Measurements from ENCODE around the gene CCDC126.

The CCDC126 gene

GRCh38 chr7:23594879-23595604 is 2.1 kb upstream of the CCDC126 start:
- Histone ChIP-seq H3K4me1 (ENCODE audit: control insufficient read depth in 2 of 2, insufficient read depth in 2 of 2, low read length in 2 of 2) (peaks cover 10 to 14% of the 10 kb centered on the region in 2 donors), H3K4me3 (ENCODE audit: low read length in 2 of 2) (no peak overlapping the region), H3K36me3 (ENCODE audit: control insufficient read depth in 2 of 2, insufficient read depth in 2 of 2, low read length in 2 of 2) (no peaks in the 10 kb centered on the region), H3K27ac (ENCODE audit: low read depth in 2 of 2, low read length in 2 of 2) (no peak overlapping the region), H3K27me3 (ENCODE audit: control insufficient read depth in 2 of 2, insufficient read depth in 2 of 2, low read length in 2 of 2) (no peaks in the 10 kb centered on the region), H3K9me3 (ENCODE audit: control insufficient read depth in 2 of 2, low read length in 2 of 2) (no peaks in the 10 kb centered on the region), H3K9ac (ENCODE audit: low read depth in 1 of 2, low read length in 2 of 2) (no peak overlapping the region)

DNA sequence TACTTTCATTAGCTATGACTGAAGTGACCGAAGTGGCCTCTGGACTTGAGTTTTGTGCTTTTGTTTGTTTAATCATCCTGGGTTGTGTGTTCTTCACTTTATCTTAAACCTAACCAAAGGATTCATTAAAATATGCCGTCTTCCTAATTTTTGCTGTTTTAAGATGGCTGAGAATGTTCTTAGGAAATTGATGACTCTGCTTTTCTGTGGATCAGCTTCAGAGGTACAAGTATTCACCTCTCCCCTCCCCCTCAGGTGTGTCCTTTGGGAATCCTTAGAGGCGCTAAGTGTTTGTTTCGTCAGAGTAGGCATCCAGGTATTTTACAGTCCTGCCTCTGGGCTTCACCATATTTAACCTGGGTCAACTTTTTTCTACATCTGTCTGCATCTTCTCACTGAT is 1.1 kb downstream of the CCDC126 start:
- Histone ChIP-seq H3K9ac (ENCODE audit: low read depth in 1 of 2, low read length in 2 of 2) (peak overlapping the region; percentile 83 to 91), H3K4me1 (ENCODE audit: control insufficient read depth in 2 of 2, insufficient read depth in 2 of 2, low read length in 2 of 2) (peaks cover 10 to 14% of the 10 kb centered on the region in 2 donors), H3K4me3 (ENCODE audit: low read length in 2 of 2) (peak overlapping the region; percentile 86 to 96), H3K27me3 (ENCODE audit: control insufficient read depth in 2 of 2, insufficient read depth in 2 of 2, low read length in 2 of 2) (no peaks in the 10 kb centered on the region), H3K36me3 (ENCODE audit: control insufficient read depth in 2 of 2, insufficient read depth in 2 of 2, low read length in 2 of 2) (no peaks in the 10 kb centered on the region), H3K9me3 (ENCODE audit: control insufficient read depth in 2 of 2, low read length in 2 of 2) (no peaks in the 10 kb centered on the region), H3K27ac (ENCODE audit: low read depth in 2 of 2, low read length in 2 of 2) (peak overlapping the region; percentile 96 to 98)

DNA sequence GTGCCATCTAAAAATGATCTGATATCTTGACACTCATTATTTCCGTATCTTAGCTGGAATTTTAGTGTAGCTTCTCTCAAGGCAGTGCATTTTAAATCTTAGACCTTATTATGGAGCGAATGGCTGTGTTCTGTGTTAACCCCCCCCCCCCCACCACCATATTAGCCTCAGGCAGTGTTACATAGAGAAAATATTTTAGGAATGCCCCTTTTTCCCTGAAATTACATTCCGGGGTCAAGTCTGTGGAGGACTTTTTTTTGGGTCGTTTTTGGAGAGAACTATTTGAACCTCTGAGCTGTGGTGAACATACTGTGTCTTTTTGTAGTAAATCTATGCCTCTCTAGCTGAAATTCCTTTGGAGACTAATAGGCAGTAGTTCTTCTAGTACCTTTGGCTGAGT is 3.1 kb downstream of the CCDC126 start:
- Histone ChIP-seq H3K9ac (ENCODE audit: low read depth in 1 of 2, low read length in 2 of 2) (no peak overlapping the region), H3K36me3 (ENCODE audit: control insufficient read depth in 2 of 2, insufficient read depth in 2 of 2, low read length in 2 of 2) (no peaks in the 10 kb centered on the region), H3K4me3 (ENCODE audit: low read length in 2 of 2) (no peak overlapping the region), H3K9me3 (ENCODE audit: control insufficient read depth in 2 of 2, low read length in 2 of 2) (no peaks in the 10 kb centered on the region), H3K4me1 (ENCODE audit: control insufficient read depth in 2 of 2, insufficient read depth in 2 of 2, low read length in 2 of 2) (peaks cover 10 to 14% of the 10 kb centered on the region in 2 donors), H3K27ac (ENCODE audit: low read depth in 2 of 2, low read length in 2 of 2) (no peak overlapping the region), H3K27me3 (ENCODE audit: control insufficient read depth in 2 of 2, insufficient read depth in 2 of 2, low read length in 2 of 2) (no peaks in the 10 kb centered on the region)

- Histone ChIP-seq H3K27ac (ENCODE audit: low read depth in 2 of 2, low read length in 2 of 2) (no peak overlapping the region), H3K9me3 (ENCODE audit: control insufficient read depth in 2 of 2, low read length in 2 of 2) (no peaks in the 10 kb centered on the region), H3K4me3 (ENCODE audit: low read length in 2 of 2) (no peak overlapping the region), H3K36me3 (ENCODE audit: control insufficient read depth in 2 of 2, insufficient read depth in 2 of 2, low read length in 2 of 2) (no peaks in the 10 kb centered on the region), H3K9ac (ENCODE audit: low read depth in 1 of 2, low read length in 2 of 2) (no peak overlapping the region), H3K27me3 (ENCODE audit: control insufficient read depth in 2 of 2, insufficient read depth in 2 of 2, low read length in 2 of 2) (no peaks in the 10 kb centered on the region), H3K4me1 (ENCODE audit: control insufficient read depth in 2 of 2, insufficient read depth in 2 of 2, low read length in 2 of 2) (peaks cover 0 to 3% of the 10 kb centered on the region in 2 donors)
Measured at GRCh38 chr7:23603632-23604295, 6.6 kb downstream of the CCDC126 start.

- Histone ChIP-seq H3K9ac (ENCODE audit: low read depth in 1 of 2, low read length in 2 of 2) (no peak overlapping the region), H3K4me1 (ENCODE audit: control insufficient read depth in 2 of 2, insufficient read depth in 2 of 2, low read length in 2 of 2) (no peaks in the 10 kb centered on the region), H3K4me3 (ENCODE audit: low read length in 2 of 2) (no peak overlapping the region), H3K36me3 (ENCODE audit: control insufficient read depth in 2 of 2, insufficient read depth in 2 of 2, low read length in 2 of 2) (no peaks in the 10 kb centered on the region), H3K27ac (ENCODE audit: low read depth in 2 of 2, low read length in 2 of 2) (no peak overlapping the region), H3K9me3 (ENCODE audit: control insufficient read depth in 2 of 2, low read length in 2 of 2) (no peaks in the 10 kb centered on the region), H3K27me3 (ENCODE audit: control insufficient read depth in 2 of 2, insufficient read depth in 2 of 2, low read length in 2 of 2) (no peaks in the 10 kb centered on the region)
Measured at GRCh38 chr7:23604296-23604640, 7.1 kb downstream of the CCDC126 start.

DNA sequence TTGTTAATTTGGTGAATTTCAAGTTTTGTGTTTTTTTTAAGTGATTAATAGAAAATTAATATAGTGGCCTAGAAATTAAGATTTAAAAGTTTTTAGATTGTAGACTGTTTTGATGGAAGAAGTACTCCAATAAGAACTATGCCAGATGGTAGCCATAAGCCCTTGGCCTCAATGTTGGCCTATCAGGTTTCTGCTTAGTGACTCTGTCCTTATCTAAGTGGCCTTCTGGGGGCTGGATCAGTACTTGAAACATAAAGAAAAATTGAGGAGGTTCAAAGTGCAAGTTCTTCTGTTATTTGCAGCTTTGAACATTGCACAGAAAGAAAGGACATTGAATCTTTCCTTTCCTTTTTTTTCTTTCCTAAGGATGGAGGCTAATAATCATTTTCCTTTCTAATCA is 9.9 kb downstream of the CCDC126 start:
- Histone ChIP-seq H3K27me3 (ENCODE audit: control insufficient read depth in 2 of 2, insufficient read depth in 2 of 2, low read length in 2 of 2) (no peaks in the 10 kb centered on the region), H3K4me3 (ENCODE audit: low read length in 2 of 2) (no peak overlapping the region), H3K9me3 (ENCODE audit: control insufficient read depth in 2 of 2, low read length in 2 of 2) (no peaks in the 10 kb centered on the region), H3K27ac (ENCODE audit: low read depth in 2 of 2, low read length in 2 of 2) (no peak overlapping the region), H3K9ac (ENCODE audit: low read depth in 1 of 2, low read length in 2 of 2) (no peak overlapping the region), H3K4me1 (ENCODE audit: control insufficient read depth in 2 of 2, insufficient read depth in 2 of 2, low read length in 2 of 2) (no peaks in the 10 kb centered on the region), H3K36me3 (ENCODE audit: control insufficient read depth in 2 of 2, insufficient read depth in 2 of 2, low read length in 2 of 2) (peaks cover 0 to 4% of the 10 kb centered on the region in 2 donors)

- no peak overlapping the region for H3K27ac ChIP-seq (ENCODE audit: low read depth in 2 of 2, low read length in 2 of 2)
- no peaks in the 10 kb centered on the region for H3K9me3 ChIP-seq (ENCODE audit: control insufficient read depth in 2 of 2, low read length in 2 of 2)
- H3K4me1 ChIP-seq (ENCODE audit: control insufficient read depth in 2 of 2, insufficient read depth in 2 of 2, low read length in 2 of 2) = no peaks in the 10 kb centered on the region
- peaks cover 0 to 4% of the 10 kb centered on the region in 2 donors for H3K36me3 ChIP-seq (ENCODE audit: control insufficient read depth in 2 of 2, insufficient read depth in 2 of 2, low read length in 2 of 2)
- no peak overlapping the region for H3K4me3 ChIP-seq (ENCODE audit: low read length in 2 of 2)
- no peaks in the 10 kb centered on the region for H3K27me3 ChIP-seq (ENCODE audit: control insufficient read depth in 2 of 2, insufficient read depth in 2 of 2, low read length in 2 of 2)
- H3K9ac ChIP-seq (ENCODE audit: low read depth in 1 of 2, low read length in 2 of 2) = no peak overlapping the region
Measured at GRCh38 chr7:23607866-23608265, 10.7 kb downstream of the CCDC126 start.

- Histone ChIP-seq H3K9ac (ENCODE audit: low read depth in 1 of 2, low read length in 2 of 2) (no peak overlapping the region), H3K27ac (ENCODE audit: low read depth in 2 of 2, low read length in 2 of 2) (no peak overlapping the region), H3K9me3 (ENCODE audit: control insufficient read depth in 2 of 2, low read length in 2 of 2) (peaks cover 0 to 5% of the 10 kb centered on the region in 2 donors), H3K36me3 (ENCODE audit: control insufficient read depth in 2 of 2, insufficient read depth in 2 of 2, low read length in 2 of 2) (peaks cover 0 to 11% of the 10 kb centered on the region in 2 donors), H3K4me1 (ENCODE audit: control insufficient read depth in 2 of 2, insufficient read depth in 2 of 2, low read length in 2 of 2) (no peaks in the 10 kb centered on the region), H3K4me3 (ENCODE audit: low read length in 2 of 2) (no peak overlapping the region), H3K27me3 (ENCODE audit: control insufficient read depth in 2 of 2, insufficient read depth in 2 of 2, low read length in 2 of 2) (no peaks in the 10 kb centered on the region)
Measured at GRCh38 chr7:23615331-23615730, 18.1 kb downstream of the CCDC126 start.

DNA sequence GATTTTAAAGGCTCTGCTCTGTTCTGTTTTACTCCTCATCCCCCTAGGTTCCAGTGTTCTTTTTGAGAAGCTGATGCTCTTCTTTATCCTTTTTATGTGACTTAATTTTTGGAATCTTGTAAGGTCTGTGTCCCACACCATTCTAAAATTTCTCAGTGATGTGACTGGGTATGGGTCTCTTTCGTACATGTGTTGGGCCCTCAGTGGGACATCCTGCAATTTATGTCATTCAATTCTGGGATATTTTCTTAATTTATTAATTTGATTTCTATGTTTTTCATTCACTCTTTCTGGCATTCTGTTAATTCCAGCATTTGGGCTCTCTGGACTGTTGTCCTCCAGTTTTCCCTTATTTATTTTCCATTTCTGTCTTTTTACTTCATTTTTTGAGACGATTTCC is 19.4 kb downstream of the CCDC126 start:
- peaks cover 0 to 7% of the 10 kb centered on the region in 2 donors for H3K36me3 ChIP-seq (ENCODE audit: control insufficient read depth in 2 of 2, insufficient read depth in 2 of 2, low read length in 2 of 2)
- H3K4me1 ChIP-seq (ENCODE audit: control insufficient read depth in 2 of 2, insufficient read depth in 2 of 2, low read length in 2 of 2) = no peaks in the 10 kb centered on the region
- H3K27me3 ChIP-seq (ENCODE audit: control insufficient read depth in 2 of 2, insufficient read depth in 2 of 2, low read length in 2 of 2) = no peaks in the 10 kb centered on the region
- peaks cover 0 to 5% of the 10 kb centered on the region in 2 donors for H3K9me3 ChIP-seq (ENCODE audit: control insufficient read depth in 2 of 2, low read length in 2 of 2)
- H3K9ac ChIP-seq (ENCODE audit: low read depth in 1 of 2, low read length in 2 of 2) = no peak overlapping the region
- H3K4me3 ChIP-seq (ENCODE audit: low read length in 2 of 2) = no peak overlapping the region
- H3K27ac ChIP-seq (ENCODE audit: low read depth in 2 of 2, low read length in 2 of 2) = no peak overlapping the region

- peaks cover 0 to 5% of the 10 kb centered on the region in 2 donors for H3K9me3 ChIP-seq (ENCODE audit: control insufficient read depth in 2 of 2, low read length in 2 of 2)
- H3K27ac ChIP-seq (ENCODE audit: low read depth in 2 of 2, low read length in 2 of 2) = no peak overlapping the region
- H3K4me3 ChIP-seq (ENCODE audit: low read length in 2 of 2) = no peak overlapping the region
- H3K4me1 ChIP-seq (ENCODE audit: control insufficient read depth in 2 of 2, insufficient read depth in 2 of 2, low read length in 2 of 2) = no peaks in the 10 kb centered on the region
- H3K9ac ChIP-seq (ENCODE audit: low read depth in 1 of 2, low read length in 2 of 2) = no peak overlapping the region
- H3K27me3 ChIP-seq (ENCODE audit: control insufficient read depth in 2 of 2, insufficient read depth in 2 of 2, low read length in 2 of 2) = no peaks in the 10 kb centered on the region
- H3K36me3 ChIP-seq (ENCODE audit: control insufficient read depth in 2 of 2, insufficient read depth in 2 of 2, low read length in 2 of 2) = peaks cover 0 to 7% of the 10 kb centered on the region in 2 donors
Measured at GRCh38 chr7:23617482-23617881, 20.3 kb downstream of the CCDC126 start.

Measured in mucosa of rectum (tissue), 2 donors.